OCI-M1 (cell line): ENCODE measurements around the gene LIPC.

Source experiments
- DNase-seq: peaks from one replicate; lab custom pipeline; 2025; lab: John Stamatoyannopoulos, UW

LIPC gene

DNA sequence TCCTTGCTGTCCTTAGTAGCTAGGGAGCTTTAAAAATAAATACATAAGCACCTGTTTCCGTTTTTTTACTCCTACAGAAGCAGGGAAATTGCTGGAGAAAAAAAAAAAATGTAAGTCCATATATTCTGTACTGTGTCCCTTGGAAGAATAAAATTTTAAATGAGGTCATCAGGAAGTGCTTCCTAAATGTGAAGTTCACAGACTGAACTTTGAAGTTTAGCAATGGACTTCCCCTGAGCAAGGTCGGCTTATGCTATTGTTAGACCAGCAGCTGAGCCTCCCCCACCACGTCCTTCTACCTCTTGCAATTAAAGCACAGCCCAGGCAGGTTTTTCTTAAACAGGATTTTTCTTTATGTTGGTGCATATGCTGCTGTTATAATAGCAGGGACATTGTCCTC, 26.3 kb downstream of the LIPC start:
- peak; percentile 23 for DNase-seq

GRCh38 chr15:58459045-58459444, 27.3 kb downstream of the LIPC start:
- DNase-seq = no peak

GRCh38 chr15:58459560-58459959, 27.8 kb downstream of the LIPC start:
- no peak for DNase-seq

DNA sequence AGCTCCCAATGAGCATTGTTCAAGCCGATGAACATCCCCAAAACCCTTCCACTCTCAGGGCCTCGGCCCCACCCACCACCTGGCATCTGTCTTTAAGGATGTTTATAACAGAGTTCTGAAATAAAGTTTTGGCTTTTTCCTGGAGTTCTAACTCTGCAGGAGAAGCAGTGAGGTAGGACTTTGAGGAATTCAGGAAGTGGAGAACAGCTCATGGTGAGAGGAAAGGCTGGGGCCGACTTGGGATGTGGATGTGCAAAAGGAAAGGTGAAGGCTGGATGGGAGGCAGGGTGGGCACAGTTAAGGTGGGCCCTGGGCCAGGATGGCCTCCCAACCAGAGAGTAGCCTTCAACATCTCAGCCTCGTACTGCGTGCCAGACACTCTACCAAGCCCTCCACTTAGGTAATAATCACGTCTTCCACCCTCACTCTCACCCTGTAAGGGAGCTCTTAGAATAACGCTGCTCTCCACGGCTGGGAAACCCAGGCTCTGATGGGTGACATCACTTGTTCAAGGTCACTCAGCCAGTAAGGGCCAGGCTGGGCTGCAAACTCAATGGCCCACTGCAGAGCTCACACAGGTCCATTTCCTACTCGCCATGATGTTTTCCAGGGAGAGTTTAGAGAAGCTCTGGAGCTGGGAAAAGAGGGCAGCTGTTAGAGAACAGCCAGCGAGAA, 28.5 kb downstream of the LIPC start:
- no peak for DNase-seq

DNA sequence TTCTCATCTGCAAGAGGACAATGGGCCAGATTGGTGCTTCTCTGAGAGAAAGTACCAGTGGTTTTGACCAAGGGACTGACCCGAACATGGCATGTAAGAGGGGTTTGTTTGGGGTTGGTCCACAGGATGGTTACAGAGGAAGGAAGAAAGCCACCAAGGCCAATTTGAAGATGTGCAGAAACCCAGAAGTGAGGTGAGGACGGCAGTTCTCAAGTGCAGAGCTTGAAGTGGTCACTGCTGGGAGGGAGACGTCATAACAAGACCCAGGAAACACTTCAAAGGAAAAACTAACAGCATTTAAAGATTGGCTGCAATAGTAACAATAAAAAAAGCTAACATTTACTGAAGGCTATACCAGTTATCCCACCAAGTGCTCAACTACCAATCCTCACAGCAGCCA, 29.1 kb downstream of the LIPC start:
- no peak for DNase-seq

DNA sequence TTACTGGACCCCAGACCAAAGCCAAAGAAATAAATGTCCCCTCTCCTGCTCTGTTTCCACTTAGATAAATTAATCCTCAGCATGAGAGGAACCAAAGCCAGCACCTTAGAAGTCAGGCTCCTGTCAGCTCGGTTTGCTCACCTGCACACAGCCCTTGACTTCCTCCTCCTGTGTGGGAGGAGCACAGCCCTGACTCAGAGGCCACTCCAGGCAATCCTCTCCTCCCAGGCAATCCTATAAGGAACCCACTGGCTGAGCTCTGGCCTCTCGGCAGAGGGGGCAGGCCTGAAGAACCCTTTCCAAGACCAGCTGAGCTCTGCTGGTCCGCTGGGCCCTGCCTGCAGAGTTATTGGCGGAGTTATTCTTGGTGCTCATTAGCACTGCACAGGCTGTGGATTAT, 30.8 kb downstream of the LIPC start:
- DNase-seq = no peak

DNA sequence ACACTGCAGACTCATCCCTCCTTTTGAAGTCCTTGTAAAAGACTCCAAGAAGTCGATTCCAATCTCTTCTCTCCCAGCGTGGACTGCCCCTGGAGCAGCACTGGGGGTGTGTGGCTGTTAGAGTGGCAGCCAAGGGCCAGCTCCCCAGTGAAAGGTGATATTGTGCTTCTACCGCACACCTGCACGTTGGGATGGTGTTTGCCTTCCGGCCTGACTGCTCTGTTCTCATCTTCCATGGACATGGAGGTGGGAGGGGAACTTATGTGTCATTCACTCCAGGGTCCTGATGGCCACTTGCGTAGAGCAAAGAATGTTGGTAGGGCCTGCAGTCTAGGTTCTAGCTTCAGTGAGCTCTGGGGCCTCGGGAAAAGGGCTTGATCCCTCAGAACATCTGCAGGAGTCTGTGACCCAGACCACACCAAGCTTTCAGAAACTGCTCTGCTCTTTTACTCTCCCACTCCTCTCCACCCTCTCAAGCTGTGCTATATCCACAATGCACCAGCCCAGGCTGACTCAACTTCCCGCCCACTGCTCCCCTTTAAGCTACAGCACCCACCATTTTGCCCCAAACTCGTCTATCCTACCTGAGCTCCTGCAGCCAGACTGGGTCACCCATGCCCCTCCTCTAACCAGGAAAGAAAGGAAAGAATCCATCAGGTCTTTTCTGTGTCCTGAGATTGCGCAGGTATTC, 31.3 kb downstream of the LIPC start:
- DNase-seq = no peak

- DNase-seq = no peak
These were observed 32.2 kb downstream of the LIPC start for GRCh38 chr15:58463815-58464650.

DNA sequence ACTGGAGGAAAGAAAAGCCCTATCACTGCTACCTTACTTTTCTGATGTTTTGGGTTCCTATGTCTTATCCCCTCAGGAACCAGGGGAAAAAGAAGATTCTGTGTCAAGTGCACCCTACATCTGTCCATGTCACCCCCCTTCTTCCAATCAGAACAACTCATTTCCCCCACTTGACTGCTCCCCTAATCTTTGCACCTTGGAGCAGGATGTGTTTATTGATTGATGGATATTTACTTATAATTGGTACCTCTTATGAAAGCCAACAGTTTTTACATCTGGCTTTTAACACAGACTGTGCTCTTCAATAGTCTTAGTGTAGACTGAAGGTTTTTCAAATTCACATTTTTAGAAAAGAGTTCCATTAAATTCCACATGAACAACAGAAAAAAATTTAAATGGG, 33.3 kb downstream of the LIPC start:
- no peak for DNase-seq

DNA sequence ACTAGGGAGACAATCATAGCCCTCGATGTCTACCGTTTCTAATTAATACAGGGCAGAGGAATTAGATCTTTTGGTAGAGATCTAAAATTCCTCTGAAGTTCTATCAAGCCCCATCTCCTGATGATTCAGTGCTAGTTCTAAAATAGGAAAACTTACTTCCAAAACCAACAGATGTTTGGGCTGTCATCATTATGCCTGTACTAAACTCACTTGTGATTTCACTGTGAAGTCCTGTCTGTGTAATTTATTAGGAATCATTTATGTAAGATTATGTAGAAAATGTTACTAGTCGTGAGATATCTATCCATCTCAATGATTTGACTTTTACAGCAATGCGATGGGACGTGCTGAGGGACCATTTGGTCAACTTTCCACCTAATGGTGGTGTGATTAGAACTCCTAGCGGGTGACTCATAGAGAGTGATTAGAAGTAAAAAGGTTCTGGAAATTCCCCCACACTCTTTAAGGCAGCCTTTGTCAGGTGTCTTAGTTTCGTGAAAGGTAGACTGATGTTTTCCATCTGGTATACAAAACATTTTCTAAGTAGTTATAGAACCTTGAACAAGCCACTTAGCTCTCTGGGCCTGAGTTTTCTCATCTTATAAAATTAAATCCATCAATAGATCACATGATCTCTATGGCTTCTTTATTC, 34.2 kb downstream of the LIPC start:
- no peak for DNase-seq

DNA sequence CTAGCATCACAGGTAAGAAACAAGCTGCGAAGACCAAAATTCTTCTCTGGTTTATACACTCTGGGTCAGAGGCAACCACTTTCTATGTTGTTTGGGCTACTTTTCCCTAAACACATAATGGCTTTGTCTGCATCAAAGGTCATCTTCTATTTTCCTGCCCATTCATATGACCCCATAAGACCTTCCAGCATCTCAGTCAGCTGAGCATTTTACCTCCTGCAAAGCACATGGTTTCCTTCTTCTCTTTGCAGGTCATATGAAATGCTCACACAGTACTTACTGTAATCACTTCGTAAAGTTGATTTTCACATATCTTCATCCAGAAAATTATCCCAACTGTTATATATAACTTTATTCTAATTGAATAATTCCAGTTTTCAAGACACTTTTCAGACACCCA, 34.8 kb downstream of the LIPC start:
- no peak for DNase-seq

DNA sequence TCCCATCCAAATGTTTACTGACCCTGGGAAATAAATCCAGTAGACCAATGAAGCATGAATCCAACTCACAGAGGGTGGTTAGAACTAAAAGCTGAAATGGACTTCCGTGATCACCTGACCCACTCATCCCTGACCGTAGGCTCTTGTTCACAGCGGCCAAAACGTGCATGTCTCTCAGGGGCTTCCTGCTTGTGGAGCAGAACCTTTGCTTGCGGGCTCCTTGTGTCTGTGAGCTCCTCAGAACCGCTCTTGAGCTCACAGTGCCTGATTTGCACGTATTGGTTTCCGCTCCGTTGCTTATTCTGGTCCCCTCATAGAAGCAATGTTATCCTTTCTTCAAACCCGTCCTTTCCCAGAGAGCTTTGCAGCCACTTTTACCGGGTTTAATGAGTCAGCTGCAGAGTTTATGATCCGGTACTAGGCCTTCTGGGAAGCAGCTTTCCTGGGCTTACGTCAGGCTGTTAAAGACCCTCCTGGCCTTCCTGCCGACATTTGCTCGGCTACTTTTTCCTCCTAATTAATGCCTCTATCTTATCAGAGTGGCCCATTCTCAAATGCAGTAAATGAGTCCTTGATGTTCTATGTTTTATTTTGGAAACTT, 35.4 kb downstream of the LIPC start:
- DNase-seq = no peak

DNA sequence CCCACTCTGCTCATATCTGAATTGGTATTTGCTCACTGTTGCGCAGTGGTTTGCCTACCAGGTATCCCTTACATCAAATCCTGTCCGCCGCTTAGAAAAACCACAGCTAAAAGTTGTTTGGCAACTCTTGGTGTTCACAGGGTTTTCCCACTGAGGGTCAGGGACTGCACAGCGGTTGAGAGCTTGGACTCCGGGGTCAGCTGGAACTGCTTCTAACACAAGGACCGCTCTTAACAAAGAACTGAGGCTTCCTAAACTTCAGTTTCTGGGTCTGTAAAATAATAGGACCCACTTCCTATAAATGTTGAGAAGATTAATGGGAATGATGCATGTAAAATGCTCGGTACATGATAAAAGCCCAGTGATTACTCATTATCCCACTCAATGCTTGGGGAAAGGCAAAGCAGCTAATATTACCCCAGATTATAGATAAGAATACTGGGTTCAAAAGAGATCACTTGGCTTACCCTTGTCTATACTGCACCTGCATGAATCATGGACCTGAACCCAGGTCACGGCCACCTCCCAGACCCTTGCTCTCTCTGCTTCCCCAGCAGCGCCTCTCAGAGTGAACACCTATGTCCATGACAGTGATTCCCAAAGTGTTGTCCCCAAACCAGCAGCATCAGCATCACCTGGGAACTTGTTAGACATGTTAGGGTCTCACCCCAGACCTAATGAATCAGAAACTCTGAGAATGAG, 36.1 kb downstream of the LIPC start:
- no peak for DNase-seq

GRCh38 chr15:58469432-58470353, 37.9 kb downstream of the LIPC start:
- peak; percentile 62 for DNase-seq

- DNase-seq = peak; percentile 18
These were observed 39.6 kb downstream of the LIPC start for GRCh38 chr15:58471348-58471747.

DNA sequence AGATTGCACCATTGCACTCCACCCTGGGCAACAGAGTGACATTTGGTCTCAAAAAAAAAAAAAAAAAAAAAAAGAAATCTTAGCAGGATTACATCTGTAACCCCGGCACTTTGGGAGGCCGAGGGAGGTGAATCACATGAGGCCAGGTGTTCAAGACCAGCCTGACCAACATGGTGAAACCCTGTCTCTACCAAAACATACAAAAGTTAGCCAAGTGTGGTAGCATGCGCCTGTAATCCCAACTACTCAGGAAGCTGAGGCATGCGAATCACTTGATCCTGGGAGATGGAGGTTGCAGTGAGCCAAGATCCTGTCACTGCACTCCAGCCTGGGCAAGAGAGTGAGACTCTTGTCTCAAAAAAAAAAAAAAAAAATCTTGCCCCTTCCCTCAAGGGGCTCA, 40.4 kb downstream of the LIPC start:
- DNase-seq = no peak

DNA sequence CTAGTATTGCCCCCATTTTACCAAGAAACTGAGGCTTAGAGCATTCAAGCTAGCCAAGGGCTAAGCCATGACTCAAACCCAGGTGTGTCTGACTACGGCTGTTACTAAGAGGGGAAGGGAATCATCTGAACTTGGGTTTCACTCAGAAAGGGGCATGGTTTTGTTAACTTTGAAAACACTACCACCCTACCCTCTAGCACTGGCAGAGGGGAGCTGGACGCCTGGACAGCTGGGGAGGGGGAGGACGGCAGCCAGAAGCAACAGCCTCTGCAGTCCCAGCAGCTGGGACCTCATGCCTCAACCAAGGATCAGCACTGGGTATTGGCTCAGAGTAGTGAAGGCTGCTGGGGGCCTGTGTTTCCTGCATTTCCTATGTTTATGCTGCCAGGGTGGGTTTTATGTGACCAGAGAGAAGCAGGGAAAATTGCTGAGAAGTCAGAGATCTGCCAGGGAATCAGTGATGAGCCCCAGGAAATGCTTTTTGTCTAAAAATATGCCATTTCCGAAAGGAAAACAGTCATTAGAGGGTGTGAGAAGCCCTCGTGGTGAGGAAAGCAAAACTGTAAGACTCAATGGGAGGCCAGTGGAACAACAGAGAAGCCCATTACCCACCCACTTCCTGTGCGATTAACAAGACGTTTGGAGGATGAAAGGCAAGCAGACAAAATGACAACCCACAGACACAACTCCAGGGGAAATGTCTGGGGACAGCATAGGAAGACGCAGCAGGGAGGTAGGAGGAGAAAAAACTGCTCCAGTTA, 41.2 kb downstream of the LIPC start:
- no peak for DNase-seq

DNA sequence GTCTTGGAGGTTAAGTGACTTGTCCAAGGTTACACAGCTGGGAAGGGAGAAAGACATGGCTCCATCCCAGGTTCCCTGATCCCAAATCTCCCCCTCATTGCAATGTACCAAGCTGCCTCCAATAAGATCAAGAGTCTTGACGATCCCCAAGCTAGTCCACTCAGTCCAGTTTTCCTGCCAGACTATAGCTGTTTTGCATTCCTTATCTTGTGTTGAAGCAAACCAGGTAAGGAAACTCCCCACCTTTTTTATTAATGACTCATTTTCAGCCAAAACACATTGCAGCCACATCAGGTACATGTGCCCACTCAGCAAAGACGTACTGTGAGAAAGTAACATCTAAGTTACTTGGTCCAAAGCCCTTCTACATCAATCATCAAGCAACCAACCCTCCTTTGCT, 41.9 kb downstream of the LIPC start:
- DNase-seq = no peak

GRCh38 chr15:58474741-58475323, 43.0 kb downstream of the LIPC start:
- DNase-seq = no peak
